Uterus (tissue), 2 donors: Measurements from ENCODE around the gene CHRNE.

Experiments
- POLR2A ChIP-seq, 2 donors: fragments of 450-650 bp; IDR thresholded peaks; one replicate each; pipeline ENCODE4 v1.6.1; 2016; ENCODE audit warnings: antibody characterized with exemption in 2 of 2, mild to moderate bottlenecking in 1 of 2, moderate library complexity in 1 of 2
- TF ChIP-seq, protein P1 (sequence below), 4 experiments: fragments of 200-600 bp in 2 of 4; fragments of 450-650 bp in 2 of 4; sonication (generic) in 2 of 4; IDR thresholded peaks; one replicate each; pipeline ENCODE4 v1.5.1; 2016 to 2019; ENCODE audit warnings: antibody characterized with exemption in 4 of 4, mild to moderate bottlenecking in 2 of 4, moderate library complexity in 1 of 4

- no peak for TF ChIP-seq POLR2A (IDR thresholded peaks at IDR 0.05)
- TF ChIP-seq, protein P1, sequence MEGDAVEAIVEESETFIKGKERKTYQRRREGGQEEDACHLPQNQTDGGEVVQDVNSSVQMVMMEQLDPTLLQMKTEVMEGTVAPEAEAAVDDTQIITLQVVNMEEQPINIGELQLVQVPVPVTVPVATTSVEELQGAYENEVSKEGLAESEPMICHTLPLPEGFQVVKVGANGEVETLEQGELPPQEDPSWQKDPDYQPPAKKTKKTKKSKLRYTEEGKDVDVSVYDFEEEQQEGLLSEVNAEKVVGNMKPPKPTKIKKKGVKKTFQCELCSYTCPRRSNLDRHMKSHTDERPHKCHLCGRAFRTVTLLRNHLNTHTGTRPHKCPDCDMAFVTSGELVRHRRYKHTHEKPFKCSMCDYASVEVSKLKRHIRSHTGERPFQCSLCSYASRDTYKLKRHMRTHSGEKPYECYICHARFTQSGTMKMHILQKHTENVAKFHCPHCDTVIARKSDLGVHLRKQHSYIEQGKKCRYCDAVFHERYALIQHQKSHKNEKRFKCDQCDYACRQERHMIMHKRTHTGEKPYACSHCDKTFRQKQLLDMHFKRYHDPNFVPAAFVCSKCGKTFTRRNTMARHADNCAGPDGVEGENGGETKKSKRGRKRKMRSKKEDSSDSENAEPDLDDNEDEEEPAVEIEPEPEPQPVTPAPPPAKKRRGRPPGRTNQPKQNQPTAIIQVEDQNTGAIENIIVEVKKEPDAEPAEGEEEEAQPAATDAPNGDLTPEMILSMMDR (IDR thresholded peaks at IDR 0.05), result no peak
Observed at GRCh38 chr17:4920351-4921048, 17.6 kb upstream of the CHRNE start.
